Muscle layer of duodenum (tissue), 2 donors: Measurements from ENCODE around the gene VAV2.

Source experiments
- H3K27ac ChIP-seq: one replicate; pipeline ENCODE4 v1.7.0; 2013; ENCODE audit warnings: mild to moderate bottlenecking, low read length
- H3K27me3 ChIP-seq: one replicate; pipeline ENCODE4 v1.7.0; 2013; ENCODE audit warnings: low read depth, mild to moderate bottlenecking, control low read depth, low read length
- H3K36me3 ChIP-seq, 2 donors: one replicate each; pipeline ENCODE4 v1.7.0; 2013; ENCODE audit warnings: low read length in 2 of 2, control low read depth in 1 of 2, mild to moderate bottlenecking in 1 of 2; ENCODE audit not compliant: insufficient read depth in 2 of 2, control insufficient read depth in 1 of 2
- H3K4me1 ChIP-seq, 2 donors: one replicate each; pipeline ENCODE4 v1.7.0; 2013; ENCODE audit warnings: low read length in 2 of 2, mild to moderate bottlenecking in 2 of 2, control low read depth in 1 of 2, moderate library complexity in 1 of 2; ENCODE audit not compliant: insufficient read depth in 2 of 2, control insufficient read depth in 1 of 2
- H3K4me3 ChIP-seq, 2 donors: one replicate each; pipeline ENCODE4 v1.7.0; 2013; ENCODE audit warnings: low read length in 2 of 2, low read depth in 1 of 2, mild to moderate bottlenecking in 1 of 2
- H3K9me3 ChIP-seq, 2 donors: one replicate each; pipeline ENCODE4 v1.7.0; 2013; ENCODE audit warnings: low read length in 2 of 2, control low read depth in 1 of 2, mild to moderate bottlenecking in 1 of 2; ENCODE audit not compliant: control insufficient read depth in 1 of 2
- donor health status: healthy.

The VAV2 gene

GRCh38 chr9:133775951-133776905 is 215.9 kb downstream of the VAV2 start:
- Histone ChIP-seq H3K27me3 (no peaks in the 10 kb centered on the region), H3K27ac (no peak overlapping the region), H3K36me3 (peaks cover 14 to 43% of the 10 kb centered on the region in 2 donors), H3K4me3 (no peak overlapping the region), H3K4me1 (no peaks in the 10 kb centered on the region), H3K9me3 (peaks cover 3 to 9% of the 10 kb centered on the region in 2 donors)

GRCh38 chr9:133775291-133775690 is 216.8 kb downstream of the VAV2 start:
- Histone ChIP-seq H3K36me3 (peaks cover 14 to 43% of the 10 kb centered on the region in 2 donors), H3K4me3 (no peak overlapping the region)

GRCh38 chr9:133774799-133775198 is 217.3 kb downstream of the VAV2 start:
- Histone ChIP-seq H3K4me3 (no peak overlapping the region), H3K27me3 (no peaks in the 10 kb centered on the region), H3K27ac (no peak overlapping the region), H3K9me3 (peaks cover 3 to 9% of the 10 kb centered on the region in 2 donors), H3K4me1 (no peaks in the 10 kb centered on the region), H3K36me3 (peaks cover 14 to 43% of the 10 kb centered on the region in 2 donors)

More at GRCh38 chr9:133775291-133775690, 216.8 kb downstream of the VAV2 start:
- H3K4me1 ChIP-seq: no peaks in the 10 kb centered on the region
- peaks cover 3 to 9% of the 10 kb centered on the region in 2 donors for H3K9me3 ChIP-seq
- no peaks in the 10 kb centered on the region for H3K27me3 ChIP-seq
- H3K27ac ChIP-seq: no peak overlapping the region

- Histone ChIP-seq H3K4me3 (no peak overlapping the region), H3K27me3 (no peaks in the 10 kb centered on the region), H3K36me3 (peaks cover 14 to 39% of the 10 kb centered on the region in 2 donors), H3K9me3 (peaks cover 3 to 9% of the 10 kb centered on the region in 2 donors), H3K4me1 (no peaks in the 10 kb centered on the region), H3K27ac (no peak overlapping the region)
Observed at GRCh38 chr9:133773889-133774655, 218.1 kb downstream of the VAV2 start.

- no peaks in the 10 kb centered on the region for H3K27me3 ChIP-seq
- H3K27ac ChIP-seq: no peak overlapping the region
- H3K9me3 ChIP-seq: peaks cover 8 to 10% of the 10 kb centered on the region in 2 donors
- H3K4me1 ChIP-seq: no peaks in the 10 kb centered on the region
- H3K4me3 ChIP-seq: no peak overlapping the region
- H3K36me3 ChIP-seq: peaks cover 23 to 42% of the 10 kb centered on the region in 2 donors
Observed at GRCh38 chr9:133772581-133772980, 219.5 kb downstream of the VAV2 start.

GRCh38 chr9:133771486-133772482 is 220.3 kb downstream of the VAV2 start:
- peaks cover 26 to 43% of the 10 kb centered on the region in 2 donors for H3K36me3 ChIP-seq
- no peak overlapping the region for H3K27ac ChIP-seq

GRCh38 chr9:133770076-133770777 is 221.9 kb downstream of the VAV2 start:
- peaks cover 26 to 38% of the 10 kb centered on the region in 2 donors for H3K36me3 ChIP-seq
- H3K27me3 ChIP-seq: no peaks in the 10 kb centered on the region
- H3K9me3 ChIP-seq: peaks cover 15 to 19% of the 10 kb centered on the region in 2 donors
- H3K4me1 ChIP-seq: no peaks in the 10 kb centered on the region
- no peak overlapping the region for H3K27ac ChIP-seq
- H3K4me3 ChIP-seq: no peak overlapping the region

More at GRCh38 chr9:133771486-133772482, 220.3 kb downstream of the VAV2 start:
- Histone ChIP-seq H3K4me1 (no peaks in the 10 kb centered on the region), H3K4me3 (no peak overlapping the region), H3K27me3 (no peaks in the 10 kb centered on the region), H3K9me3 (peaks cover 15 to 18% of the 10 kb centered on the region in 2 donors)

GRCh38 chr9:133769511-133770075 is 222.5 kb downstream of the VAV2 start:
- Histone ChIP-seq H3K4me1 (no peaks in the 10 kb centered on the region), H3K9me3 (peaks cover 15 to 17% of the 10 kb centered on the region in 2 donors), H3K36me3 (peaks cover 23 to 32% of the 10 kb centered on the region in 2 donors), H3K27ac (no peak overlapping the region), H3K4me3 (no peak overlapping the region), H3K27me3 (no peaks in the 10 kb centered on the region)

- peaks cover 18 to 29% of the 10 kb centered on the region in 2 donors for H3K36me3 ChIP-seq
- no peaks in the 10 kb centered on the region for H3K27me3 ChIP-seq
- H3K9me3 ChIP-seq: peaks cover 12 to 15% of the 10 kb centered on the region in 2 donors
- H3K4me3 ChIP-seq: no peak overlapping the region
- H3K27ac ChIP-seq: no peak overlapping the region
- H3K4me1 ChIP-seq: no peaks in the 10 kb centered on the region
Observed at GRCh38 chr9:133768859-133769510, 223.1 kb downstream of the VAV2 start.
